ENCODE measurements around the gene GPR108. TPM values are rescaled to one million over a fixed set of nuclear protein-coding genes. Genes with fewer than 3 reads are reported as not detected.
A peak's percentile ranks its signal among the peaks of the same experiment; 100 is the strongest.

The GPR108 gene
- polyA plus RNA-seq, 1 of the 3 experiments (the other 2 are of a cell fraction) = 54.2 TPM

DNA sequence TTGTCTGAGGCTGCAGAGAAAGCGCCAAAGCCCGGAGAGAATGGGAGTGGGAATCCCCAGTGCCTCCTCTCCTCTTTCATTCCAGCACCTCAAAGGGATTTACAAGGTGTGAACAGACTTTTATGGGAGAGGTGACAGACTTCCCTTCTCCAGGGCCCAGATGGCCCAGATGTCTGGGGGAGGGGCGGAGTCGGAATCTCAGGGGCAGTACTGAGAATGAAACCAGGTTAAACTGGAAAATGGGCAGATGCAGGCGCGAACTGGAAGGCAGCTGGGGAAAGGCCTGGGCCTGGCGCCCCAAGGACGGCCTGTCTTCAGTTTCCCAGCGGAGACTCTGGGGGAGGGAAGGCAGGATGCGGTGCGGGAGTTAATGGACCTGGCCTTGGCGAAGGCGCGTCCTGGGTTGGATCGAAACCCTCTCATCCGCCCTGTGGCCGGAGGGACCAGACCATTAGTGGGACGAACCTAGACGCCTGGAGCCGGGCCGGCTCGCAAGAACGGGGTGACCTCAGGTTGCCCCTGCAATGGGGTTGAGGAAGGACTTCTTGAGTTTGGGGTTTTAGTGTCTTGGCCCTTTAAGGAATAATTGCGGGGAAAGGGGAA lies 1.5 kb upstream of the GPR108 start (continued):
- TF ChIP-seq RFX5 (IDR thresholded peaks at IDR 0.05; ENCODE audit: low read length) (no peak), MXI1 (IDR thresholded peaks at IDR 0.05; ENCODE audit: low read depth, low read length) (no peak), NRF1 (IDR thresholded peaks at IDR 0.05; ENCODE audit: low read depth, low read length) (no peak), USF2 (IDR thresholded peaks at IDR 0.05; ENCODE audit: borderline replicate concordance, low read depth, low read length) (no peak), RAD21 (IDR thresholded peaks at IDR 0.05; ENCODE audit: low read length) (no peak)

- Histone ChIP-seq H3K4me1 (ENCODE audit: control insufficient read depth in 1 of 2, insufficient read depth in 2 of 2, low read depth in 1 of 2, low read length in 1 of 2) (peaks cover 22 to 23% of the 10 kb centered on the region in 2 experiments; a peak in 3 of 4 replicates), H3K4me2 (peak overlapping the region; percentile 61; the same call in 1 of the 2 replicates), H3K9ac (peak overlapping the region; percentile 2; the same call in 1 of the 2 replicates), H3F3A (replicated peaks; ENCODE audit: insufficient read depth) (peaks cover 27% of the 10 kb centered on the region), H3K4me3 (ENCODE audit: low read depth in 2 of 2, low read length in 1 of 2) (0 out of 4 replicates have a peak overlapping the region, but pooled peaks have one; percentile 9 to 19), H3K9me3 (no peaks in the 10 kb centered on the region), H3K27me3 (ENCODE audit: insufficient read depth) (no peaks in the 10 kb centered on the region), H3K27ac (ENCODE audit: low read depth in 2 of 2, low read length in 1 of 2) (peak overlapping the region; percentile 51 to 82; a peak in 3 of 4 replicates), H2AFZ (ENCODE audit: low read depth) (peak overlapping the region; percentile 97), H3K79me2 (ENCODE audit: insufficient read depth) (peaks cover 46% of the 10 kb centered on the region), H4K20me1 (ENCODE audit: insufficient read depth) (no peaks in the 10 kb centered on the region), H3K9me2 (no peaks in the 10 kb centered on the region), H3K36me3 (replicated peaks in 1 of 2; ENCODE audit: control insufficient read depth in 1 of 2, insufficient read depth in 2 of 2, low read length in 1 of 2) (peaks cover 4% of the 10 kb centered on the region in 2 experiments)
- no peak for DNase-seq
- TF ChIP-seq NFIC (IDR thresholded peaks at IDR 0.05; ENCODE audit: borderline replicate concordance) (peak; percentile 77), EZH2phosphoT487 (IDR thresholded peaks at IDR 0.05; ENCODE audit: borderline replicate concordance, low read depth) (no peak), POLR2AphosphoS5 (IDR thresholded peaks at IDR 0.05; ENCODE audit: low read depth, low read length) (0 out of 2 replicates have a peak, but pooled peaks have one; percentile 9), CTCF (IDR thresholded peaks at IDR 0.05) (peak; percentile 65), RAD21 (IDR thresholded peaks at IDR 0.05; ENCODE audit: low read length) (peak; percentile 65), GABPA (IDR thresholded peaks at IDR 0.05; ENCODE audit: low read depth) (peak; percentile 88), SMC3 (IDR thresholded peaks at IDR 0.05; ENCODE audit: low read depth, low read length) (peak; percentile 80), NRF1 (IDR thresholded peaks at IDR 0.05; ENCODE audit: low read depth, low read length) (no peak), CHD2 (IDR thresholded peaks at IDR 0.05; ENCODE audit: low read length, partially characterized antibody) (peak; percentile 73), ELF1 (IDR thresholded peaks at IDR 0.05) (peak; percentile 86)
- TF ChIP-seq, protein P1, sequence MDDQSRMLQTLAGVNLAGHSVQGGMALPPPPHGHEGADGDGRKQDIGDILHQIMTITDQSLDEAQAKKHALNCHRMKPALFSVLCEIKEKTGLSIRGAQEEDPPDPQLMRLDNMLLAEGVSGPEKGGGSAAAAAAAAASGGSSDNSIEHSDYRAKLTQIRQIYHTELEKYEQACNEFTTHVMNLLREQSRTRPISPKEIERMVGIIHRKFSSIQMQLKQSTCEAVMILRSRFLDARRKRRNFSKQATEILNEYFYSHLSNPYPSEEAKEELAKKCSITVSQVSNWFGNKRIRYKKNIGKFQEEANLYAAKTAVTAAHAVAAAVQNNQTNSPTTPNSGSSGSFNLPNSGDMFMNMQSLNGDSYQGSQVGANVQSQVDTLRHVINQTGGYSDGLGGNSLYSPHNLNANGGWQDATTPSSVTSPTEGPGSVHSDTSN (IDR thresholded peaks at IDR 0.05) = no peak
- POLR2A ChIA-PET = interaction anchor here (0.6 to 1.2 kb wide), 3 partner anchors 111 to 910 kb away, joined by 4 read pairs; no protein-coding TSS in a partner anchor
- CTCF ChIA-PET = interaction anchor here (0.6 to 2.0 kb wide), 9 partner anchors 12 to 680 kb away, joined by 3 to 24 read pairs (median 3); no protein-coding TSS in a partner anchor
- 34% methylated on average over 12 of the region's 13 CpGs for WGBS (ENCODE audit: low lambda C conversion rate)
Observed at GRCh38 chr19:6737873-6738786, 750 bp upstream of the GPR108 start.

Measured in SK-N-SH (cell line).